Gastroesophageal sphincter (tissue), 4 donors: ENCODE data around the gene NODAL. TPM values are rescaled to one million over a fixed set of nuclear protein-coding genes. Genes with fewer than 3 reads are reported as not detected.

Source experiments
- ATAC-seq: fragments of 150-250 bp; one replicate; pipeline ENCODE4 v1.9.1; 2016; ENCODE audit warnings: mild to moderate bottlenecking, moderate library complexity
- H3K27ac ChIP-seq, 4 donors: fragments of 200-600 bp; sonication (generic) in 3 of 4; 1 replicate in 3 of 4; 2 replicates in 1 of 4; pipeline ENCODE4 v1.5.1; 2016 to 2019
- H3K27me3 ChIP-seq: fragments of 200-600 bp; sonication (generic); one replicate; pipeline ENCODE4 v1.5.1; 2019
- H3K36me3 ChIP-seq, 2 donors: fragments of 200-600 bp; sonication (generic); one replicate each; pipeline ENCODE4 v1.5.1; 2019; ENCODE audit warnings: control low read depth in 1 of 2
- H3K4me1 ChIP-seq, 3 donors: fragments of 200-600 bp; sonication (generic); 1 replicate in 2 of 3; 2 replicates in 1 of 3; pipeline ENCODE4 v1.5.1; 2016 to 2019; ENCODE audit warnings: control low read depth in 2 of 3
- H3K4me3 ChIP-seq, 2 donors: fragments of 200-600 bp; sonication (generic); one replicate each; pipeline ENCODE4 v1.5.1; 2019; ENCODE audit warnings: mild to moderate bottlenecking in 1 of 2, moderate library complexity in 1 of 2
- H3K9me3 ChIP-seq, 3 donors: fragments of 200-600 bp; sonication (generic); one replicate each; pipeline ENCODE4 v1.5.1; 2017 to 2019; ENCODE audit warnings: control low read depth in 2 of 3
- CTCF ChIP-seq, 4 experiments: fragments of 200-600 bp in 2 of 4; fragments of 450-650 bp in 2 of 4; sonication (generic) in 1 of 4; IDR thresholded peaks; one replicate each; pipeline ENCODE4 v1.5.1; 2017 to 2019; ENCODE audit warnings: antibody characterized with exemption in 4 of 4, mild to moderate bottlenecking in 2 of 4, moderate library complexity in 2 of 4
- EP300 ChIP-seq: sonication (generic); formaldehyde crosslinking; IDR thresholded peaks from one replicate; pipeline ENCODE4 v1.6.1; 2017; ENCODE audit warnings: antibody characterized with exemption, mild to moderate bottlenecking
- POLR2A ChIP-seq, 2 donors: fragments of 450-650 bp; IDR thresholded peaks; one replicate each; pipeline ENCODE4 v1.6.1; 2017; ENCODE audit warnings: antibody characterized with exemption in 2 of 2, mild to moderate bottlenecking in 2 of 2, moderate library complexity in 1 of 2
- POLR2AphosphoS5 ChIP-seq: sonication (generic); formaldehyde crosslinking; IDR thresholded peaks from one replicate; pipeline ENCODE4 v1.6.1; 2017; ENCODE audit warnings: antibody characterized with exemption
- WGBS, 2 donors: methylation state at CpG; one replicate each; pipeline ENCODE4 v1.1.5; 2018; ENCODE audit warnings: low coverage in 1 of 2; 5-methylcytosine and 5-hydroxymethylcytosine counted together
- total RNA-seq, 4 donors: library from RNA; depleted of rRNA; stranded (reverse); fragments of >200 nt; gene quantifications; one replicate each; pipeline ENCODE4 v1.1.0, GENCODE V29; 2016

NODAL gene
- total RNA-seq, 4 donors from 2014 or later: 0.40 TPM; not detected in 3

- Histone ChIP-seq H3K27me3 (no peaks in the 10 kb centered on the region), H3K4me1 (peaks cover 0 to 33% (median 10%) of the 10 kb centered on the region in 3 donors), H3K9me3 (no peaks in the 10 kb centered on the region), H3K4me3 (no peak overlapping the region), H3K36me3 (no peaks in the 10 kb centered on the region), H3K27ac (no peak overlapping the region)
- TF ChIP-seq POLR2AphosphoS5 (no peak), POLR2A (IDR thresholded peaks at IDR 0.05) (no peak), CTCF (IDR thresholded peaks at IDR 0.05) (no peak), EP300 (no peak)
- 91% methylated on average over 4 of the region's 8 CpGs; no CpG with 5 or more reads in 1 of the 2 donors for WGBS, 2 donors
- ATAC-seq: no peak
These were observed 34.2 kb upstream of the NODAL start for GRCh38 chr10:70475661-70476060.

- no peak overlapping the region for H3K27ac ChIP-seq
- H3K4me1 ChIP-seq: peaks cover 0 to 24% (median 10%) of the 10 kb centered on the region in 3 donors
- H3K4me3 ChIP-seq: no peak overlapping the region
- no peaks in the 10 kb centered on the region for H3K36me3 ChIP-seq
- WGBS, 2 donors: 94% methylated on average over 2 of the region's 2 CpGs; no CpG with 5 or more reads in 1 of the 2 donors
- no peaks in the 10 kb centered on the region for H3K9me3 ChIP-seq
- H3K27me3 ChIP-seq: no peaks in the 10 kb centered on the region
- no peak for TF ChIP-seq CTCF (IDR thresholded peaks at IDR 0.05)
- TF ChIP-seq EP300: no peak
- no peak for TF ChIP-seq POLR2A (IDR thresholded peaks at IDR 0.05)
- TF ChIP-seq POLR2AphosphoS5: no peak
- no peak for ATAC-seq
These were observed 33.3 kb upstream of the NODAL start for GRCh38 chr10:70474780-70475179.

- Histone ChIP-seq H3K36me3 (no peaks in the 10 kb centered on the region), H3K27me3 (no peaks in the 10 kb centered on the region), H3K4me1 (peaks cover 0 to 10% (median 5%) of the 10 kb centered on the region in 3 donors), H3K27ac (no peak overlapping the region), H3K9me3 (no peaks in the 10 kb centered on the region), H3K4me3 (no peak overlapping the region)
- 88 to 90% methylated on average over 4 of the region's 8 CpGs for WGBS, 2 donors
- TF ChIP-seq POLR2A (IDR thresholded peaks at IDR 0.05) (no peak), EP300 (no peak), POLR2AphosphoS5 (no peak), CTCF (IDR thresholded peaks at IDR 0.05) (no peak)
- no peak for ATAC-seq
These were observed 31.4 kb upstream of the NODAL start for GRCh38 chr10:70472799-70473454.

GRCh38 chr10:70466951-70467350 is 25.5 kb upstream of the NODAL start:
- Histone ChIP-seq H3K36me3 (no peaks in the 10 kb centered on the region), H3K27me3 (no peaks in the 10 kb centered on the region), H3K4me1 (peaks cover 0 to 19% (median 8%) of the 10 kb centered on the region in 3 donors), H3K4me3 (no peak overlapping the region), H3K27ac (no peak overlapping the region), H3K9me3 (no peaks in the 10 kb centered on the region)
- no peak for TF ChIP-seq CTCF (IDR thresholded peaks at IDR 0.05)
- no peak for TF ChIP-seq POLR2A (IDR thresholded peaks at IDR 0.05)
- no peak for TF ChIP-seq POLR2AphosphoS5
- no peak for TF ChIP-seq EP300
- WGBS, 2 donors: 100% methylated on average over 1 of the region's 3 CpGs; no CpG with 5 or more reads in 1 of the 2 donors
- no peak for ATAC-seq

- H3K4me1 ChIP-seq: peaks cover 0 to 29% (median 8%) of the 10 kb centered on the region in 3 donors
- no peaks in the 10 kb centered on the region for H3K36me3 ChIP-seq
- H3K27ac ChIP-seq: no peak overlapping the region
- H3K4me3 ChIP-seq: no peak overlapping the region
- TF ChIP-seq POLR2AphosphoS5: no peak
- TF ChIP-seq EP300: no peak
- TF ChIP-seq CTCF (IDR thresholded peaks at IDR 0.05): no peak
- no peak for TF ChIP-seq POLR2A (IDR thresholded peaks at IDR 0.05)
- H3K9me3 ChIP-seq: no peaks in the 10 kb centered on the region
- WGBS, 2 donors: 71 to 100% methylated on average over 1 to 2 of the region's 2 CpGs
- H3K27me3 ChIP-seq: no peaks in the 10 kb centered on the region
- ATAC-seq: no peak
These were observed 24.4 kb upstream of the NODAL start for GRCh38 chr10:70465832-70466231.
